ENCODE measurements around the gene SLC25A36.
A peak's percentile ranks its signal among the peaks of the same experiment; 100 is the strongest.

SLC25A36 gene

GRCh38 chr3:140995881-140996280, 54.2 kb downstream of the SLC25A36 start:
- TF ChIP-seq, protein P1, sequence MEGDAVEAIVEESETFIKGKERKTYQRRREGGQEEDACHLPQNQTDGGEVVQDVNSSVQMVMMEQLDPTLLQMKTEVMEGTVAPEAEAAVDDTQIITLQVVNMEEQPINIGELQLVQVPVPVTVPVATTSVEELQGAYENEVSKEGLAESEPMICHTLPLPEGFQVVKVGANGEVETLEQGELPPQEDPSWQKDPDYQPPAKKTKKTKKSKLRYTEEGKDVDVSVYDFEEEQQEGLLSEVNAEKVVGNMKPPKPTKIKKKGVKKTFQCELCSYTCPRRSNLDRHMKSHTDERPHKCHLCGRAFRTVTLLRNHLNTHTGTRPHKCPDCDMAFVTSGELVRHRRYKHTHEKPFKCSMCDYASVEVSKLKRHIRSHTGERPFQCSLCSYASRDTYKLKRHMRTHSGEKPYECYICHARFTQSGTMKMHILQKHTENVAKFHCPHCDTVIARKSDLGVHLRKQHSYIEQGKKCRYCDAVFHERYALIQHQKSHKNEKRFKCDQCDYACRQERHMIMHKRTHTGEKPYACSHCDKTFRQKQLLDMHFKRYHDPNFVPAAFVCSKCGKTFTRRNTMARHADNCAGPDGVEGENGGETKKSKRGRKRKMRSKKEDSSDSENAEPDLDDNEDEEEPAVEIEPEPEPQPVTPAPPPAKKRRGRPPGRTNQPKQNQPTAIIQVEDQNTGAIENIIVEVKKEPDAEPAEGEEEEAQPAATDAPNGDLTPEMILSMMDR (IDR thresholded peaks at IDR 0.05; ENCODE audit: insufficient read depth, missing control alignments): no peak
- DNase-seq (ENCODE audit: insufficient read length, low spot score) (no peak), FAIRE-seq (no peak)

DNA sequence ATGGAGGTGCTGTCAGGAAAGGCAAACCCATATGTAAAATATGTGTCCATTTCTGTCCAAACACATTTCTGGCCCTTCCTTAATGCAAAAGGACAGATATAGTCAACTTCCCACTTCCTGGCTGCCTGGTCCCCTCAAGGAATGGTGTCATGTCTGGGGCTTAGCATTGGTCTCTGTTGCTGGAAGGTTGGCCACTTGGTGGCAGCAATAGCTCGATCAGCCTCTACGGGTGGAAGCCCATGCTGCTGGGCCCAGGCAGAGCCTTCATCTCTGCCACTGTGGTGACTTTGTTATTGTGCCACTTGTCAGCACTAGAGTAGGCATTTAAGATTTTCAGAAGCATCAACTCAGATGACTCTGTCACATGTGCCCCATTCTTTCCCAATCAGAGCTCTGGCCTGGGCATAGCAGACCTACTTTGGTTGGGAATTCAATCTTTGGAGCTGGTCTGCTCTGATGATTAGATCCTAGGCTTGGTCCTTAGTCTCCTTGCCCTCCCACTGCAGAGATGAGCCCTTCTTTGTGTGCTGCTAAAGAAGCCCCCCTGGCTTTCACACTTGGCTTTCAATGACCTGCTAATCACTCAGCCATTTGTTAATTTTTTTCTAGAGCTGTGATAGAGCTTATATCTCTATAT, 58.5 kb downstream of the SLC25A36 start:
- no peak for FAIRE-seq
- no peak for DNase-seq (ENCODE audit: insufficient read length, low spot score)
- TF ChIP-seq, protein P1 (IDR thresholded peaks at IDR 0.05; ENCODE audit: insufficient read depth, missing control alignments): peak; percentile 59

GRCh38 chr3:141000686-141001085, 59.0 kb downstream of the SLC25A36 start:
- DNase-seq (ENCODE audit: insufficient read length, low spot score) (no peak), FAIRE-seq (no peak)
- TF ChIP-seq, protein P1 (IDR thresholded peaks at IDR 0.05; ENCODE audit: insufficient read depth, missing control alignments): no peak

DNA sequence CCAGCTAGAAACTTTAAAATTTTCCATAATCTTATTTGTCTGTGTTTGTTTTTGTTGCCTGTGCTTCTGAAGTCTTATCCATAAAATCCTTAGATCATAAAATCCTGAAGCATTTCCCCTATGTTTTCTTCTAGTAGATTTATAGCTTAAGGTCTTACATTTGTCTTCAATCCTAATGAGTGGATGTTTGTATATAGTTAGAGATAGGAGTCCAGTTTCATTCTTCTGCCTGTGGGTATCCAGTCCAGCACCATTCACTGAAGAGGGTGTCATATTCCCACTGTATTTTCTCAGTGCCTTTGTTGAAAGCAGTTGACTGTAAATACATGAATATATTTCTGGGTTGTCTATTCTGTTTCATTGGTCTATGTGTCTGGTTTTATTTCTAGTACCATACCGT, 64.7 kb downstream of the SLC25A36 start:
- DNase-seq (ENCODE audit: insufficient read length, low spot score) (no peak), FAIRE-seq (no peak)
- TF ChIP-seq, protein P1 (IDR thresholded peaks at IDR 0.05; ENCODE audit: insufficient read depth, missing control alignments): no peak

- TF ChIP-seq, protein P1 (IDR thresholded peaks at IDR 0.05; ENCODE audit: insufficient read depth, missing control alignments): no peak
- FAIRE-seq: no peak
- no peak for DNase-seq (ENCODE audit: insufficient read length, low spot score)
Measured at GRCh38 chr3:141009496-141009895, 67.9 kb downstream of the SLC25A36 start.

DNA sequence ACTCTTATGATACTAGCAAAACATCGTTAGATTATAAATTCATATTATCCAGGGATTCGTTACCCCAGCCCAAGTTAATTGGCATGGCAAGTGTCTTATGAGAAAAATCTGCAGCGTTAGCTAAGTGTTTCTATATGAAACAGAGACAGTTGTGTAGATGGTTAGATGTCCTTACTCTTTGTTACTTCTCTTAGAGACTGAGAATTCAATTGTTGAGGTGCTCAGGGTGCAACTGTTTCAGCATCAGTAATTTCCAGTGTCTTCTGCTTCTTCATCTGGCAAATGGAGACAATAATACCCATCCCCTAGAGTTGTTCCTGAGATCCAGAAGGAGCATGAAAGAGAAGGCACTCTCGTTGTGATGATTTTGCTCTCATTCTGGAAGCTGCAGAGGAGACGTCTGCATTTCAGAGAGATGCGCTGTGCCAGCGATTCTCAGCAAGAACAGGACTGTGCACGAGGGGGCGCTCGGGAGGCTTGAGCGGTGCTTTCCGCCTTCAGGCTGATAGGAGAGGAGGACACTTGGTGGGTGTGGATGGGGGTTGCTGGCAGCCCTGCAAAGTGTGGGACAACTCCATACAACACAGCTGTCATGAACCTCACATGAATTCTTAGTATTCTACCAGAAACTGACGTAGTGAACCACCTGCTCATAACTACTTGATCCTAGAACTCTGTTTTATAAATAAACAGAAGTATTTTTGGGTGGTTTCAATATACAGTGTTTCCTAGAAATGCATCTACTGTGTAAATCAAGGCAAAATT, 69.8 kb downstream of the SLC25A36 start:
- TF ChIP-seq, protein P1 (IDR thresholded peaks at IDR 0.05; ENCODE audit: insufficient read depth, missing control alignments): peak; percentile 88
- DNase-seq (ENCODE audit: insufficient read length, low spot score) (peak; percentile 17), FAIRE-seq (no peak)

GRCh38 chr3:141011997-141012262, 70.3 kb downstream of the SLC25A36 start:
- TF ChIP-seq, protein P1 (IDR thresholded peaks at IDR 0.05; ENCODE audit: insufficient read depth, missing control alignments): no peak
- DNase-seq (ENCODE audit: insufficient read length, low spot score) (no peak), FAIRE-seq (no peak)
